VCaP (cell line): ENCODE results near the gene DYNLT2.
A peak's percentile ranks its signal among the peaks of the same experiment; 100 is the strongest.

Experiments
- H3K27ac ChIP-seq: fragments of 450-650 bp; 2 replicates; pipeline ENCODE4 v1.5.1; 2017
- CTCF ChIP-seq: fragments of 450-650 bp; conservative IDR thresholded peaks from 2 replicates; pipeline ENCODE4 v1.5.1; 2017; ENCODE audit warnings: mild to moderate bottlenecking, moderate library complexity

Gene DYNLT2

GRCh38 chr6:169726963-169727362 lies 24.4 kb downstream of the DYNLT2 start:
- no peak for TF ChIP-seq CTCF
- no peak overlapping the region for H3K27ac ChIP-seq

GRCh38 chr6:169726049-169726400 lies 25.3 kb downstream of the DYNLT2 start:
- H3K27ac ChIP-seq: no peak overlapping the region
- no peak for TF ChIP-seq CTCF

GRCh38 chr6:169725125-169726048 lies 26.0 kb downstream of the DYNLT2 start:
- TF ChIP-seq CTCF: no peak
- H3K27ac ChIP-seq: peak overlapping the region; percentile 95

- no peak for TF ChIP-seq CTCF
- peak within 1 kb of the TSS; percentile 95 for H3K27ac ChIP-seq
Measured at GRCh38 chr6:169724494-169725124, 26.8 kb downstream of the DYNLT2 start, which contains the start of gene PHF10. PHF10 (minus strand) TSS chr6:169724500; CDS start chr6:169723931, 569 bp downstream.

GRCh38 chr6:169723991-169724493 lies 27.3 kb downstream of the DYNLT2 start:
- peak overlapping the region; percentile 95 for H3K27ac ChIP-seq
- TF ChIP-seq CTCF: no peak

GRCh38 chr6:169723200-169723909 lies 28.0 kb downstream of the DYNLT2 start:
- H3K27ac ChIP-seq: peak overlapping the region; percentile 95
- no peak for TF ChIP-seq CTCF
